ENCODE measurements around the gene ALLC.

The ALLC gene

GRCh38 chr2:3727397-3728045 is 69.5 kb downstream of the ALLC start:
- FAIRE-seq = no peak

GRCh38 chr2:3728104-3729054 is 70.4 kb downstream of the ALLC start:
- peak; percentile 76 for FAIRE-seq

GRCh38 chr2:3729055-3729448 is 71.1 kb downstream of the ALLC start:
- FAIRE-seq = no peak

- FAIRE-seq = no peak
Observed at GRCh38 chr2:3729786-3730185, 71.8 kb downstream of the ALLC start.

- FAIRE-seq = no peak
Observed at GRCh38 chr2:3730646-3731045, 72.6 kb downstream of the ALLC start.

GRCh38 chr2:3731829-3732228 is 73.8 kb downstream of the ALLC start:
- no peak for FAIRE-seq

GRCh38 chr2:3736112-3736511 is 78.1 kb downstream of the ALLC start:
- no peak for FAIRE-seq

DNA sequence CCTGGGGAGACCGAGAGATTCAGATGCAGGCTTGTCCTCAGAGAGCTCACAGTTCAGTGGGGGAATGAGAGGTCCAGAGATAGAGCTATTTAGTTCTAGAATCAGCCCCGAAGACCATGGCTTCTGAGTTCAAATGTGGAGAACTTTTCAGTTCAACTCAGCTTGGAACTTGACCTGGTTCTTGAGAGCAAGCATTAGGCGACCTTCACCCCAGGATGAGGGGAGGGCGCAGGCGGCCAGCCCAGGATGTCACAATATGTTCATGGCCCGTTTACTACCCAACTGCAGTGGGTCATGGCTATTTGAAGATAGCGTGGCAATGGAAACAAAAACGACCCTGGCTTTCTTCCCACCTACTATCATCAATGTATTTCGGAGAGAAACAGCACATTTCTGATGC is 79.1 kb downstream of the ALLC start:
- no peak for FAIRE-seq

DNA sequence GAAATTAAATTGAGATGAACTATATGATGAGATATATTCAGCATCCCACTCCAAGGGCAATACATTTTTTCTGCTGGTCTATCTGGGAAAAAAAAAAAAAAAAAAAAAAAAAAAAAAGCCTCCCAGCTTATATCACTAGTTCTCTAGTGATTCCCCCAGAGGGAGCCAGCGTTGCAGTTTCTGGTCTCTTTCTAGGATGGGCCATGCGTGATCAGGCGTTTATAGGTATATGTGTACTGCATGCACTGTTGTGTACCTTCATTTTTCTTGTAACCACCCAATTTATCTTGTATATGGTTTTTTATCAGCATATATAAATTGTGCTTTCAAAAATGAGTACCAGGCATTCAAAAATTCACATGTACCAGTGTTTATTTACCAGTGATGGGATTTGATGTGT is 80.5 kb downstream of the ALLC start:
- no peak for FAIRE-seq

DNA sequence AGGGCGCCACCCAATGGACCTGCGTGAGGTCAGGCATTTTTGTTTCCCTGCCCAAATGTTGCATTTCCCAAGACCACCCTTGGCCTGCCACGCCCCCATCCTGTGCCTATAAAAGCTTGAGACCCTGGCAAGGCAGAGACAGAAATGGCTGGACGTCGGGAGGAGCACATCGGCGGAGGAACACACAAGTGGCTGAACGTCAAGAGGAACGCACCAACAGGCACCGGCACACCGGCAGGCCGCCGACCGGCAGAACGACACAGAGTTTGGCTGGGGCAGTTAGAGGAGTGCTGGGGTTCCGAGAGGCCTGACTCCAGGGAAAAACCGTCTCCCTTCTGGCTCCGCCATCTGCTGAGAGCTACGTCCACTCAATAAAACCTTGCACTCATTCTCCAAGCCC is 81.3 kb downstream of the ALLC start:
- no peak for FAIRE-seq

- no peak for FAIRE-seq
Observed at GRCh38 chr2:3741396-3741795, 83.4 kb downstream of the ALLC start.

GRCh38 chr2:3741867-3742602 is 84.0 kb downstream of the ALLC start:
- no peak for FAIRE-seq

GRCh38 chr2:3742743-3743508 is 84.9 kb downstream of the ALLC start:
- FAIRE-seq = no peak

DNA sequence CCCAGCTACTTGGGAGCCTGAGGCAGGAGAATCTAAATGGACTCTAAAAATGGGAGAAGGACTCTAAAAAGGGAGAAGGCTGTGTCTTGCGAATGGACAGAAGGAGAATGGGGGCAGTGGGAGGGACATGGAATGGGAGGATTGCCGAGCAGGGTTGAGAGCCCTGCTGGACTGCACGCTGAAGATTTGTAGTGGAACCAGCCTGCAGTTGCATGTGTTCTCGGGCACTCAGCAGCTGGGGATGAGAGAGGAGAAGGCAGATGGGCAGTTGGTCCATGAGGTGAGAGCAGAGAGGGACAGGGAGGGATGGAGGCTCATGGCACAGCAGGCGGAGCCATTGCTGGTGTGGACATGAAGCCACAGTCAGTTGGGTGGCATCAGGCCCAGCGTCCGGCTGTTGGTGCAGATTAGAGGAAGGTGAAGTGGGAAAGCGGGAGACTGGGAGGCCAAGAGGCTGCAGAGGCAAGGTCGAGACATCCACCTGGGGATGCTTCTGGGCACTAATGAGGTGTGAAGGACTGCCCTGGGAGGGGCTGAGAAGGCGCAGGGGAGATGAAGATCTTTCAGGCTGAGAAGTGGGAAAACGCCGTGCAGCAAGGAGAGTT is 86.1 kb downstream of the ALLC start:
- FAIRE-seq = no peak

GRCh38 chr2:3745920-3746319 is 87.9 kb downstream of the ALLC start:
- FAIRE-seq = no peak

DNA sequence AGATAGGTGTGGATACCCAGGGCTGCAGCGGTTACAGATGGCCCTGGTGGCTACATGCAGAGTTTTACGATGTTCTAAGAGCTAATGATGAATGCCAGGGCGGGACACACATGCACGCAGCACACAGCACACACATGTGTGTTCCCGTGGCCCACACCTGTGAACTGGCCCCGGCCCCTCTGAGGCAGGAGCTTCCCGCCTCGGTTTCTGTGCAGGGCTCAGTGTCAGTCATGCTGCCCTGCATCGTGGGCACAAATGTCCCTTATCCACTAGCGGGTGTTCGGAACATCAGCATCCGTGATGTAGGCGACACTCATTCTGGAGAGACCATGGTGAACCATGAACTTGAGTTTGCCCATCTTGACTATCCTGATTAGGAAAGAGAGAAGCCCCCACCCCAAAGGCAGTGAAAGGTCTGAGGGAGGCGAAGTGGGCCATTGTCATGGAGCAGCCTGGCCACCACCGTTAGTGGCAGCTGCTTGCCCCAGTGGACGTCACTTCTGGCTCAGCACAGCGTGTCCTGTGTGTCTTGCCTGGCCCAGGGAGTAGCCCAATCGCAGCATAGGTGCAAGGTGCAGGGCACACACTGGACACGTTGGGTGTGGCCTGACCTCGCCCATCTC is 89.1 kb downstream of the ALLC start:
- FAIRE-seq = no peak

DNA sequence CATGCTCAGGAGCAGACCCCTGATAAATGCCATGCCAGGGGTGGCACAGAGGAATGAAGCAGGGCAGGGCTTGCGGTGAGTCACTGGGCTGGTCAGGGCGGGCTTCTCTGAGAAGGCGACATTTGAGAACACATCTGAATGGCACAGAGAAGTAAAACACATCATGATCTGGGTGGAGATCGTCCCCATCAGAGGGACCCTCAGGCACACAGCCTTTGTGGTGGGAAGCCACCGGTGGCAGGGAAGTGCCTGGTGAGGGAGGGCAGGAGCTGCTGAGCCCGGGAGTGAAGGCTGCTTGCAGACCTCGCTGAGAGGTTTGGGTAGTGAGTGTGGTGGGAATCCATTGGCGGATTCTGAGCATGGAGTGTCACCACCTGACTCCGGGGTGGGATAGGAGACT is 89.8 kb downstream of the ALLC start:
- no peak for FAIRE-seq

DNA sequence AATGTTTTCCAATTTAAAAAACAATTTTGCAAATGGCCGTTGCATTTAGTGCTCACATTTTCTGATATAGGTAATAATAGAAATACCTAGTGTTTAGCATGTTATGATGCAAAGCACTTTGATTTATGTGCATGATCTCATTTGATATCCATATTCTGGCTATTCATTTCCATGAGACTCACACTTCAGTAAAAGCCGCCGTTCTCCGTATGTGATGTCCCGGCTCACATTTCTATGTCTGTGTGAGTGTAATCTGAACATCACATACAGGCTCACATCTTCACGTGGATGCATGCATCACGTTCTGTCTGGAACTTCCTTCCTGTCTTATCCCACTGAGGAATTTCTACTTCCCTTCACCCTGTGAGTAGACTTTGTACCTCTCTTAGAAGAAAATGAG is 91.2 kb downstream of the ALLC start:
- FAIRE-seq = no peak

DNA sequence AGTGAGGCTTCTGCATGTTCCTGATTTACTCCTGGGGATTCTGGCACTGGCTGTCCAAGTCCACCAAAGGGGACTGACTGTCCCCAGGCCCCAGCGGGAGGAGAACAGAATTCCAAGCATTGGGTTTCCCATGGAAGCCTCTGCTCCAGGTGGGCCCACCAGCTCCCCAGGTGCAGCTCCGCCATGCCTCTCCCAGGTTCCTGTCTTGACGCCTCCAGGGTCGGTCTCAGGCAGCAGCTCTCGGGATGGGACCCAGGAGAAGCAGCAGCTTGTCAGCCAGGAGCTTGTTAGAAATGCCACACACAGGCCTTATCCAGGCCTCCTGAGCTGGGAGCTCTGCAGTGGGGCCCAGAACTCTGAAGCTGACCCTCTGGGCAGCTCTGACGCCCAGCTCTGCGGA is 93.3 kb downstream of the ALLC start:
- FAIRE-seq = no peak

GRCh38 chr2:3751806-3752205 is 93.8 kb downstream of the ALLC start:
- no peak for FAIRE-seq
